ENCODE data around the gene EHBP1.
A peak's percentile ranks its signal among the peaks of the same experiment; 100 is the strongest.

The EHBP1 gene

DNA sequence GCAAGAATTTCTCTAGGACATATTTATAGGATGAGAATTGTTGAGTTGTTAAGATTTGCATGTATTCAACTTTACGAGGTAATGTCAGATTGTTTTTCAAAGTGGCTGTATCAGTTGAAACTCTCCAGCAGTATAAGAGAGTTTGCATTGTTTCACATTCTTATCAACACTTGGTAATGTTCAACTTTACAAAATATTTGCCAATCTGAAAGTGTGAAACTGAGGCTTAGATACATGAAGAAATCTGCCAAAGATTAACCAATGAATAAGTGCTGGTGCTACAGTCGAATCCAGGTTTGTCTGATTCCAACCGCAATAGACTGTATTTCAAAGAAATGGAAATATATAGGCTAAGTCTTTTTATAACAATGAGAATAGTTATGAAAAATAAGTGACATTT lies 117.0 kb downstream of the EHBP1 start:
- DNase-seq (ENCODE audit: low spot score) = no peak

DNA sequence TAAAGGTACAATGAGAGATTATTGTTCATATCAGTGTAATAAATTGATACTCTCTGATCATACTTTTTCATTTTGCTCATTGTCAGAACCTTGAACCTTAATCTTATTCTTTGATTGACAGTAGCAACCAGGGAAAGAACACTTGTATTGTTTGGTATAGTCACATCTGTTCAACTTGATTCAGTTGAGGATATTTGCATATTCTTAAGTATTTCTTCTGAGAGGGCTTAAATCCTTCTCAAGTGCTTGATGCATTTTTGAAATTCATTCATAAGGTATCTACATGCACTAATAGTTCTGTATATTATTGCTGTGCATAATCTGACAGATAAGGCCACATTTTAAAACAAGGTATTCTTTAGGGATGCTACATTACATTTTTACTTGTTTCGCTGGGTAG lies 118.9 kb downstream of the EHBP1 start:
- no peak for DNase-seq (ENCODE audit: low spot score)

DNA sequence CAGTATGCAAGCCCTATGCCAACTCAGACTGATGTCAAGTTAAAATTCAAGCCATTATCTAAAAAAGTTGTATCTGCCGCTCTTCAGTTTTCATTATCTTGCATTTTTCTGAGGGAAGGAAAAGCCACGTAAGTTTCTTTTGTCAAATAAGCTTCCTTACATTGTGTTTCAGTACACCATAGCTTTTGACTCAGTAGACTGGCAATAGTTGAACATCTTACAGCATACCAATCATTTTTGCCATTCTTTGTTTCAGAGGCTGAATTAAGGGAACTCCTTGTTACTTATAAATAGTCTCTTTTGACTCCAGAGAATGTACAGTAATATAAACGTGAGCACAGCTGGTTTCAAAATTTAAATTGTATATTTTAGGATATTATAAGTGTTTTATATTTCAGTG lies 120.6 kb downstream of the EHBP1 start:
- peak; percentile 34 for DNase-seq (ENCODE audit: low spot score)

DNA sequence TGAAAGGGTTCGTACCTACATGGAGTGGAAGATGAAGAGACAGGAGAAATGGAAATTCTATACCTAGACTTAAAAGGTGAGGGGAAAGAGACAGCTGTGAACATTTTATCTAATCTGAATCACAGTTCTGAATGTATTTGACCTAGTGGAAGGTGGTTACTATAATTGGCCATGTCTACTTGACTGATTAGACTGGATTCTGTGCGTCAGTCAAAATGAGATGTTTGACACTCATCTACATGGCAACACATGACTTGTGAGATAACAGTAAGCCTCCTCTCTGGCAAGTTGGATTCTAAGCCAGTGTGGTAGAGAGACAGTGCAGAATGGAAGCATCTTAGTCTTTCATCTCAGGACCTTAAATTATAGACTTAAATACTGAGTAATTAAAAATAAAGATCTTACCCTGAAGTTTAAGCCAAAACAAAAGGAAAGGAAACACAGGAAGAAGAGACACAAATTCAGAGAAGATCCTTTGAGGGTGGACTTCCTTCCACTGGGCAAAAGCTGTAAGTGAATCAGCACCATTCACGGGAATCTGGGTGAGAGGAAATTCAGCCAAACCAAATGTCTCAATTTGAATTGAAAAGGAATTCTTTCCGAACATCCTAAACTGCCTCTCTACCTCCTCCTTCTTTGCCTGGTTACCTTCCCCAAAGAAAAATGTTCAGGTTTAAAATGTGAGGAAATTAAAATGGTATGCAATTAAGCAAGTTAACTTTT lies 121.6 kb downstream of the EHBP1 start:
- no peak for DNase-seq (ENCODE audit: low spot score)

DNA sequence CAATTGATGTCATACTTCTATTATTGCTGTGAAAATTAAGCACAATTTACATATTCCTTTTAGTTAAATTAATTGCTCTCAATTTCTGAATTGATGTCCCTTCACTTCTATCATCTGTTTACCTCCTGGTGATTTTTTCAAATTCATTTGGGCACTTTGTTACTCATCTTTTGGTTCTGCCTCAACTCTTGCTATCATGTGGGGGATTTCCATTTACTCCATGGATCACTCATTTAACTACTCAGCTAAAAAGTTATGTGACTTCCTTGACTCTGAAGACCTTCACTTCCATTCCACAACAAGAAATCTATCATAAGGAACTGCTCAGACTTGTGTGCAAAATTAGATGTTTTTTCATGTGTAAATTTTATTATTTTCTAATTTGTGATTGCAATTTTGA lies 126.2 kb downstream of the EHBP1 start:
- DNase-seq (ENCODE audit: low spot score) = no peak

DNA sequence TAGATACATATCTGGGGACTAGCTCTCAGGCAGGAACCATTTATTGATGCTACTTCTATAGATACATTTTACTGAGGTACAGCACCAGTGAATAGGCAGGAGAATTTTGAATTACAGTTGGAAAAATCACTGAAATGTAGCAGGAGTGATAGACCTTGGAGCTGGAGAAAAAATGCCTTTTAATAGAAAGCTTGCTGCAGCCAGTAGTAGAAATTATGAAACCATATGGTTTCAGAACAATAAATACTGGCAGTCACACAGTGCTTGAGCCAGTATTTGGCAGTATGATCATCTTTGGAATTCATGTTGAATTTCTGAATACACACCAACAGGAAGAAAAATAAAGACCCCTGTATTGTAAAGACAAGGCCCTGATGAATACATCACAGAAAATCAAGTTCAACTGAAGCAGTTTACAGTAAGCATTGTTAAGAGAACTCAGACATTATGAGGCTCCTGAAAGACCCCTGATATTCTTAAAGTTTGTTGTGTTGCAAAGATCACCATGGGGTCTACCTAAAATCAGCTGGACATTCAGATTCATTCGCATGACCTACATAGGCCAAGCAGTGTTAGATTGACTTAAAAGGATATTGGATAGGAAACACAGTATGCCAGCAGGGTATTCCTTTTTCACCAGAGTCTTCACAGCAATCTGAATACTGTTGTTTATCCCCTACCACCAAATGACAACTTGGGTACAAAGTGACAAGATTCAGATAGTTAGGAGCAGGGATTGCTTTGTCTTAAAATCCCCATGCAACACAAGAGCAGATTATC lies 139.0 kb downstream of the EHBP1 start:
- no peak for DNase-seq (ENCODE audit: low spot score)

DNA sequence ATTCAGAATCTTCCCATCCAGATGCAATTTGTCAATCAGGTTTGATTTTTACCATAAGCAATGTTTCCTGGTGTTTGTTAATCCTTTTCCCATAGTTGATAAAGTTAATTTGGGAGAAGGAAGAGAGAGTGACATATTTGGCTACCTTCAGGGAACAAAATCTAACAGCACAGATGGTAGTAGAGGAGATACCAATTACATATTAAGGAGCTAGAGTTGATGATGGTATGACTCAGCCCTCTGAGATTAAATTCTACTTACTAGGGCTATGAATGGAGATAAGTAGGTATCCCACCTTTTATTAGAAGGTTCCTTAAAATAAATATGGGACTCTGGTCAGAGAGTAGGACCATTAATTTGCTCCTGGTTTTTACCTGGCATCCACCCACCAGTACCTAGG lies 139.7 kb downstream of the EHBP1 start:
- DNase-seq (ENCODE audit: low spot score) = no peak

DNA sequence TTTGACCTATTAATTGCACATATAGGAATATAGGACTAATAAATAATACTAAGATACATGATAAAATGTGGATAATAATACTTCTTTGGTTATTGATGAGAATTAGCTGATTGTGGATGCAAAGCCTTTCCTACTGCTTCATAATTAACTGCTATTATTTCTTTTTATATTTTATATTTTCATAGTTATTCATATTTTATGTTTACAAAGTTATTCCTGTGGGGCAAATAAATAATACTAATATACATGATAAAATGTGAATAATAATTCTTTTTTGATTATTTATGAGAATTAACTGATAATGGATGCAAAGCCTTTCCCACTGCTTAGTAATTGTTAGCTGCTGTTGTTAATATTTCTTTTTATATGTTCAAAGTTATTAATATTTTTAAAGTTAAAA lies 146.7 kb downstream of the EHBP1 start:
- no peak for DNase-seq (ENCODE audit: low spot score)

DNA sequence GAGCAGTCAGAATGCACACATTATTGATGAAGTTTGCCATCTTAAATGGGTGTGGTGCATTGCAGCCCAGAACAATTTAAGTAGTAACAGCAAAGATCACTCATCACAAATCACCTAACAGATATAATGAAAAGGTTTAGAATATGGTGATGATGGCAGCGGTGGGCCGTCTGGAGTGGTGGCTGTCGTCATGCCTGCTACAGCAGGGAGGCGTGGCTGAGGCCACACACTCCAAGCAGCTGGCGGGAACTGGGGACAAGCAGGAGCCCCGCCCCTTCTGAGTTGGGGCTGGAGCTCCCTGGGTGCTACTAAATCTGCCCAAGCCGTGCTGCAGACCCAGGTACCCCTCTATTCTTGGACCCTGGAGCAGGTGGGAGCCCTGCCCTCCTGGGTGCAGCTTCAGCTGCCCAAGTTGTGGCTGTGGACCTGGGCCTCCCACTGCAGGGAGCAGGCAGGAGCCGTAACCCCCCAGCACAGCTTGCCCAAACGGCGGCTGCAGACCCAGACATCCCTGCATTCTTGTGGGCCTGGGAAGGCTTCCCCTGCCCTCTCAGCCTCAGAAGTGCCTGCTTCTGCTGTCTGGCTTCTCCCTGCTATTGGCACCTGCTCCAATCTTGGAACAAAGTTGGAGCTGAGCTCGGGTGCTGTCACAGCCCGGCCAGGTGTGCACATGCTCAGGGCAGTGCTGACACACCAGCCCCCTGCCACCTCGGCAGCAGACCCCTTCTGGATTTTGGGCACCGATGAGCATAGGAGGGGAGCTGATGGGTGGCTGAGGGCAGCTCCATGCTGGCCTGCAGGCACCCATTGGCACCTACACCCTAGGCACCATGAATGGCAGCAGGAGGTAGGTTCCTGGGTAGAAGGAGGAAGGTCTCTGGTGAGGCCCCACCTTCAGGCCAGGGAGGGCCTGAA lies 149.3 kb downstream of the EHBP1 start:
- no peak for DNase-seq (ENCODE audit: low spot score)

DNA sequence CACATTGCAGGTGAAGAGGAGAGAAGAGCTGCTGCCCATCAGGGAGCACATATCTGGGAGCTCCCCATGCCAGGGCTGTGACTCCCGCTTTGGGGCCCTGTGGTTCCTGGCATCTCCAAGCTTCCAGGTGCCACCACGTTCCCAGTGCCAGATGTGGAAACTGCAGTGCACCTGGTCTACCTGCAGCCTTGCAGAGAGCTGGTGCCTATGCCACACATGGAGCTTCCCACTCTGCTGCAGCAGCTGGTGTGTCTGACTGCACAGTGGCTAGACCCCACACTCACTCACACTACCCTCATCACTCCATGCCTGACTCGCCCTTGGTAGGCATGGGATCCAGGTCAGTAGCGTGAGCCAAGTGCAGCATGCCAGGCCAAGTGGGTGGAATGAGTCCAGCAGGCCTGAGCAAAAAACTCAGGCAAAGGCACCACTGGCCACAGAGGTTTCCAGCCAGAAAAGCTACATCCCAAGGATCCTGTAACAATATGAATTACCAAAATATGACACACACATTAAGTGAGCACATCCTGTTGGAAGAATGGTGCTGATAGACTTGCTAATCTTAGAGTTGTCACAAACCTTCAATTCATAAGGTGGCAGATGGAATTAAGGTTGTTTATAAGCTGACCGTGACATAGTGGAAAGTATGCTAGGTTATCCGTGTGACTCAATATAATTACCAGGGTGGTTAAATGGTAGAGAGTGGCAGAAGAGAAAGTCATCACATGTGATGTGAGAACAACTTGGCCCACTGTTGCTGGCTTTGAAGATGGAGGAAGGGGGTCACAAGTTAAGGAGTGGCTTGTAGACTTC lies 150.9 kb downstream of the EHBP1 start:
- no peak for DNase-seq (ENCODE audit: low spot score)

DNA sequence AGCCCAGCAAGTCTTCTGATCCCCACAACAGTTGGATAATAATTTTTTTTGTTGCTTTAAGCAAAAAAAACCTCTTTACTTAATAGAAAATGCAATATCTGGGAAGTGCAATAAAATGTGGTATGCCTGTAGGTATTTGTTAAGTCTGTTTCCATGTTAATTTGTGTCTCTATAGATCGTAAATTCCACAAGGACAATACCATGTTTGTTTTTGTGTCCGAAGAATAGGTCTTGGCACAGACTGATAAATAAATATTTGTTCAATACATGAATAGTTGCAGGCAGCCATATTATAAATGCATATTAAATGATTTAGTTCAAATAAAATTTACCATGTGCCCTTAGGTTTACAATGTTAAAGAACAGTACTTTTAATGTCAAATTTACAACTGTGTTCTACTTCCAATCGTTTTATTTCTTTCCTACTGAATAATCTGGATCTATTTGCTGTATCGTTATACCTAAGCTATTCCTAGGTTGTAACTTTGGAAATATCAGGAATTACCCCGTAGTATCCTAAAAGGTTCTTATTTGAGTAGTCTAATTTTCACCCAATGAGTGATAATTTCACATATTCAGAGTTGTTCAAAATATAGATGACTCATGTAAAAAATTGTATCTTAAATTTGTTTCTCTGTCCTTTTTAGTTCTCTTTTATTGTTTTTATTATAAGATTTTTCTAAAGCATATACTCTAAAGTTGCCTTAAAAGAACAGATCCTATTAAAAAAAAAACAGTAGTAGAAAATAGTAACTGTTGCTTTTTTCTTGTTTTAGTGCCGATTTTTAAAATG lies 151.8 kb downstream of the EHBP1 start:
- DNase-seq (ENCODE audit: low spot score) = no peak

DNA sequence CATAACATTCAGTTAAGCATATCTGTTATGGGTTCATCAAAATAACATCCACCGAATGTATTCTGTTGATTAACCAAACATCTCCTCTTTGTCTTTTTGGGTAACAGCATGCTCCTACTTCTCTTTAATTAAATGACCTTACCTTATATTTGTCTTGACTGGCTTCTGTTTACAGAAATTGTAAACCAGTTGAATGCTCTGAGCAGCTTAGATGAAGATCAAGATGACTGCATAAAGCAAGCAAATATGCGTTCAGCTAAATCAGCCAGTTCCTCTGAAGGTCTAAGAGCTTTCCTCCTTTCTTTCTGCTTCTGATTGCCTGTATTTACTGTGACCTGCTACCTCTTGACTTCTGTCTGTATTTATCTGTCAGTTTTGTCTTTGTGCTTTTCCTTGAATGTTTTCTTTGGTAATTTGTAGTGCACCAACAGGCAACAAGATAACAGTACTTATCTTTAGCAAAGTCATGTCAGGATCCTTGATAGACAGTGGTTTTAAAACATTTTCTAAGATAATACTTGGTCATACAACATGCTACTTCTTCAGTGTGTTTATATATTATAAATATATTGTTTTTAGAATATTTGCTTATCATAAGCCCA lies 152.8 kb downstream of the EHBP1 start:
- no peak for DNase-seq (ENCODE audit: low spot score)

DNA sequence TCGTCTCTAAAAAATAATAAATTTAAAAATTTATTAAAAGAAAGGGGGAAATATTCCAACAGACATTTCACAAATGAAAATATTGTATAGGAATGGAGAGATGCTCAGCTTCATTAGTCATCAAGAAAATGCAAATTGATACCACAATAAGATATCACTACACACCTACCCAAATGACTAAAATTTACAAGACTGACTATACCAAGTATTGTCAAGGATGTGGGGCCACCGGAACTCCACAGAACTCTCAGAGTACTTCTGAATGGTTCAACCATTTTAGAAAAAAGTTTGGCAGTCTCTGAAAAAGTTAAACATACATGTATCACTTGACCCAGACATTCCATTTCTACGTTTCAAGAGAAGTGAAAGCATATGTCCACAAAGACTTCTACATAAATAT lies 163.4 kb downstream of the EHBP1 start:
- no peak for DNase-seq (ENCODE audit: low spot score)

DNA sequence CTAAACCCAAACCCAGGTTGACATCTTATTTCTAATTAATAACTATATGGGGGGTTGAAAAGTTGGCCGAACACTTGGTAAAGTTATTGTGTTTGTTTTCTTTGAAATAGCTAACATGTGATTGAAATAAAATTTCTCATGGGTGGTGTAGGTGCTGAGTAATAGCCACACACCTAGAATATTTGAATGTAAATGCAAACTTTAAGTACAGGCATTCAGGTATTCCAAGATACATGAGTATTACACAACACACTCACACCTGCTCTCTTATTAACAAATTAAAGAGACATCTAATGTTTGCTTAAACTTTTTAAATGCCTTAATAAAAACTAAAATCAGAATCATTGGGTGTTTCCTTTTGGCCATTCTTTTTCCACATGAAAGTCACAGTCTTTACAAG lies 165.5 kb downstream of the EHBP1 start:
- no peak for DNase-seq (ENCODE audit: low spot score)

DNA sequence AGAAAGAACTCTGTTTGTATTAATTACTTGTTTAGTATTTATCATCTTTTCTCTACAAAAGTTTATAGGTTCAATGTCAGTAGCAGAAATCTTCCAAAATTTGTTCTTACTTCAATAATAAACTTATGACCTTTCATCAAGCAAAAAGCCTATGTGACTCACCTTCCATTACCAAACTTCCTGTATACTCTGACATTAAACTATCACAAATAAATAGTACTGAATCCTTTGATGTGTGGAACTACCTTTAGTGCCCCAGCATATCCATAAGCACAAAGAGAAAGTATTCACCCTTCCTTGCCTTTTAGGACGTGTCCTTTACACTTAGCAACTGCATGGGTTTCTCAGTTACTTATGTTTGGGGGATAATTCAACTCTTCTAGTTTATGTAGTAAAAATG lies 166.0 kb downstream of the EHBP1 start:
- no peak for DNase-seq (ENCODE audit: low spot score)

DNA sequence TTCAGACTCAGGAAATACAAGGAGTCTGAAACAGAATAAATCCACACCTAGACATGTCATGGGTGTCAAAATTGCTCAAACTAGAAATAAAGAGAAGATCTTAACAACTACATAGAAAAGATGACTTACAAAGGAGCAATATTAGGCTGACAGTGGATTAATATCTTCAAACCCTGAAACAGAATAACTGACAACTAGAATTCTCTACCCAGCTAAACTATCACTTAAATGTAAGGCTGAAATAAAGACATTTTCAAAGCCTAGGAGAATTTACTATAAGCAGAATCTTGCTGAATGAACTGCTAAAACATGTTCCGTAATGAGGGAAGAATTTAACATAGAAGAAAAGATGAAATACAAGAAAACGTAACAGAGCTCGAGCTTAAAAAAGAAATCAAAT lies 168.1 kb downstream of the EHBP1 start:
- DNase-seq (ENCODE audit: low spot score) = no peak

DNA sequence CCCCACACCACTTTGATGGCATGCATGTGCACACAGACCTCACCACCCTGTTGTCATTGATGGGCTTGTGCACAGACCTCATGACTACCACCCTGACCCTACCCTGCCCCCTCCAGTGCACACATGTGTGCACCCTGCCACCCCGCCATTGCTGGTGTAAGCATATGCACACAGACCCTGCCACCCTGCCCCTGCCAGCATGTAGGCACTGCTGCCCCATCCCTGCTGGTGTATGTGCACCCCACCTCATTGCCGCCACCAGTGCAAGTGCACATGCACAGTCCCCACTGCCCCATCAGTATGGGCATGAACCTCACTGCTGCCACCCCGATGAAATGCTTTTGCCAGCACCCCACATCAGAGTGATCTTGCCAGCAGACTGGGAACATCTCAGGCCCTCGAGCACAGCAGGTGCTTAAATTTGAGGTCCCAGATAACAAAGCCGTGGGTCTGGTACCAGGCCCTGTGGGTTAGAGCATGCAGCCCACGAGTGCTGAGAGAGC lies 169.4 kb downstream of the EHBP1 start:
- no peak for DNase-seq (ENCODE audit: low spot score)

DNA sequence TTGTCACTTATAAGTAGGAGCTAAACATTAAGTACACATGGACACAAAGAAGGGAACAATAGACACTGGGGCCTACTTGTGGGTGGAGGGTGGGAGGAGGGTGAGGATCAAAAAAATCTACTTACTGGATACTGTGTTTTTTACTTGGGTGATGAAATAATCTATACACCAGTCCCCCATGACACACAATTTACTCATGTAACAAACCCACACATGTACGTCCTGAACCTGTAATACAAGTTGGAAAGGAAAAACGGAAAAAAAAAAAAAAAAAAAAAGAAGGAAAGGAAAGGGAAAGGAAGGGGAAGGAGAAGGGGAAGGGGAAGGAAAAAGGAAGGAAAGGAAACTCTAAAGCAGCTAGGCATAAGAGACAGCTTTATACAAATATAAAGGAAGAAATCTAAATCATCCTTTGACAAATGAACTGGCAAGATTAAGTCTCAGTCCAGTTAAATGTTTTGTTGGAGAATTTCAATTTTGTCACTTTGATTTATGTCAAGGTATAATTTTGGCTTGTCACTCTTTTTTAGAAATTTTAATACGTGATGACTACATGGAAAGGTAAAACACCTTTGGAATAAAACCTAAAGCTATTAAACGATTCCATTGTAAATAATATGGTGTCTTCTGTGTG lies 175.8 kb downstream of the EHBP1 start:
- DNase-seq (ENCODE audit: low spot score) = no peak

DNA sequence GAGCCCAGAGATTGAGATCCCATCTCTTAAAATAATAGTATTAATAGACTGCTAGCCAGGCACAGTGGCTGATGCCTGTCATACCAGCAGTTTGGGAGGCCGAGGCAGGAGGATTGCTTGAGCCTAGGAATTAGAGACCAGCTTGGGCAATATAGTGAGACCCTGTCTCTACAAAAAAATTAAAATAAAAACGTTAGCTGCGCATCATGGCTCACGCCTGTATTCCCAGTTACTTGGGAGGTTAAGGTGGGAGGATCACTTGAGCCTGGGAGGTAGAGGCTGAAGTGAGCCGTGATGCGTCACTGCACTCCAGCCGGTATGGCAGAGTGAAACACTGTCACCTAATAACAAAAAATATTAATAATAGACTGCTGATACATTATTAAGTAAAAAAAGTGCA lies 178.1 kb downstream of the EHBP1 start:
- DNase-seq (ENCODE audit: low spot score) = no peak

DNA sequence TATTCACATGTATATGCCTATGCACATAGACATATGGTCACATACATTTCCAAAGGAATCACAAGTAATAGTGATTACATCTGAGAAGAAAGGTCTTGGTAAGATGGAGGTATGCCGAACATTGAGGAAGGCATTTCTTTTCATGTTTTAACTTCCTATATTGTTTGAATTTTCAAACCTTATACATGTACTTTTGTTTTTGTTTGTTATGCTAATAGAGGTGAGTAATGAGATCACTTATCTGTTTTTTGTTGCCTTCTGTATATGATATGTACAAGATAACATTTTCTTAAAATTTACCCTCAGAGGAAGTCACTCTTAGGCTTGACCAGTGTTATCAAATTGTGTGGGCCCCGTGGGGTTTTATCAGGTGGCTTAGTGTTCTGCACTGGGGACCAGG lies 178.6 kb downstream of the EHBP1 start:
- no peak for DNase-seq (ENCODE audit: low spot score)
